DND-41 (cell line): ENCODE data around the gene EYA4.

Experiments used
- EZH2 ChIP-seq: IDR thresholded peaks from 3 replicates; pipeline ENCODE4 v1.6.1; 2012; ENCODE audit warnings: borderline replicate concordance, low read depth, mild to moderate bottlenecking, moderate library complexity, low read length, inconsistent platforms; ENCODE audit not compliant: severe bottlenecking
- TF ChIP-seq, protein P1 (sequence below): IDR thresholded peaks from 2 replicates; pipeline ENCODE4 v1.5.1; 2012; ENCODE audit warnings: borderline replicate concordance, low read length, moderate library complexity, mild to moderate bottlenecking; ENCODE audit not compliant: poor library complexity, severe bottlenecking; ENCODE audit errors: extremely low read depth

GRCh38 chr6:133392641-133393040 is 151.5 kb downstream of the EYA4 start:
- TF ChIP-seq, protein P1, sequence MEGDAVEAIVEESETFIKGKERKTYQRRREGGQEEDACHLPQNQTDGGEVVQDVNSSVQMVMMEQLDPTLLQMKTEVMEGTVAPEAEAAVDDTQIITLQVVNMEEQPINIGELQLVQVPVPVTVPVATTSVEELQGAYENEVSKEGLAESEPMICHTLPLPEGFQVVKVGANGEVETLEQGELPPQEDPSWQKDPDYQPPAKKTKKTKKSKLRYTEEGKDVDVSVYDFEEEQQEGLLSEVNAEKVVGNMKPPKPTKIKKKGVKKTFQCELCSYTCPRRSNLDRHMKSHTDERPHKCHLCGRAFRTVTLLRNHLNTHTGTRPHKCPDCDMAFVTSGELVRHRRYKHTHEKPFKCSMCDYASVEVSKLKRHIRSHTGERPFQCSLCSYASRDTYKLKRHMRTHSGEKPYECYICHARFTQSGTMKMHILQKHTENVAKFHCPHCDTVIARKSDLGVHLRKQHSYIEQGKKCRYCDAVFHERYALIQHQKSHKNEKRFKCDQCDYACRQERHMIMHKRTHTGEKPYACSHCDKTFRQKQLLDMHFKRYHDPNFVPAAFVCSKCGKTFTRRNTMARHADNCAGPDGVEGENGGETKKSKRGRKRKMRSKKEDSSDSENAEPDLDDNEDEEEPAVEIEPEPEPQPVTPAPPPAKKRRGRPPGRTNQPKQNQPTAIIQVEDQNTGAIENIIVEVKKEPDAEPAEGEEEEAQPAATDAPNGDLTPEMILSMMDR = no peak
- TF ChIP-seq EZH2 = no peak
